ENCODE data around the gene PATL2.

DNA sequence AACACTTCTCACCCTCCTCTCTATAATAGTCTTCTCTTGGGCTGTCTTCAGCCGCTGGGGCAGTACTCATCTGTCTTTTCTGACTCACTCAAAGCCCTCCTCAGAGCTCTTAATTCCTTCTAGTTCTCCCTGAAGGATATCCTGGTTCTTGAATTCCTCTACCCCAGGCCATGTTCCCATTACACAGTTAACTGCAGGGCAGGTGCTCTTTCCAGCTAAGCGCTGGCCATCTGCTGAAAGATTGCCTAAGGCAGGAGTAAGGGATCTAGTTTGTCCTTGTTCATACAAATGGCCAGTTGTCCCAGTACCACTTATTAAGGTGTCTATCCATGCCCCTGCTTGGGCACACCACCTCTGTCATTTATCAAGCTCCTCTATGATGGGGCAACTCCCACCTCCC, 37.5 kb downstream of the PATL2 start:
- TF ChIP-seq, protein P1, sequence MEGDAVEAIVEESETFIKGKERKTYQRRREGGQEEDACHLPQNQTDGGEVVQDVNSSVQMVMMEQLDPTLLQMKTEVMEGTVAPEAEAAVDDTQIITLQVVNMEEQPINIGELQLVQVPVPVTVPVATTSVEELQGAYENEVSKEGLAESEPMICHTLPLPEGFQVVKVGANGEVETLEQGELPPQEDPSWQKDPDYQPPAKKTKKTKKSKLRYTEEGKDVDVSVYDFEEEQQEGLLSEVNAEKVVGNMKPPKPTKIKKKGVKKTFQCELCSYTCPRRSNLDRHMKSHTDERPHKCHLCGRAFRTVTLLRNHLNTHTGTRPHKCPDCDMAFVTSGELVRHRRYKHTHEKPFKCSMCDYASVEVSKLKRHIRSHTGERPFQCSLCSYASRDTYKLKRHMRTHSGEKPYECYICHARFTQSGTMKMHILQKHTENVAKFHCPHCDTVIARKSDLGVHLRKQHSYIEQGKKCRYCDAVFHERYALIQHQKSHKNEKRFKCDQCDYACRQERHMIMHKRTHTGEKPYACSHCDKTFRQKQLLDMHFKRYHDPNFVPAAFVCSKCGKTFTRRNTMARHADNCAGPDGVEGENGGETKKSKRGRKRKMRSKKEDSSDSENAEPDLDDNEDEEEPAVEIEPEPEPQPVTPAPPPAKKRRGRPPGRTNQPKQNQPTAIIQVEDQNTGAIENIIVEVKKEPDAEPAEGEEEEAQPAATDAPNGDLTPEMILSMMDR (IDR thresholded peaks at IDR 0.05) = no peak
- TF ChIP-seq ZFX (IDR thresholded peaks at IDR 0.05; ENCODE audit: borderline replicate concordance) = no peak
